GM10847 (cell line): ENCODE results near the gene BMP7.

ENCODE experiments used
- POLR2A ChIP-seq: IDR thresholded peaks from 2 replicates; pipeline ENCODE4 v1.6.1; 2011; ENCODE audit not compliant: insufficient read length; ENCODE audit errors: extremely low read depth

BMP7 gene

DNA sequence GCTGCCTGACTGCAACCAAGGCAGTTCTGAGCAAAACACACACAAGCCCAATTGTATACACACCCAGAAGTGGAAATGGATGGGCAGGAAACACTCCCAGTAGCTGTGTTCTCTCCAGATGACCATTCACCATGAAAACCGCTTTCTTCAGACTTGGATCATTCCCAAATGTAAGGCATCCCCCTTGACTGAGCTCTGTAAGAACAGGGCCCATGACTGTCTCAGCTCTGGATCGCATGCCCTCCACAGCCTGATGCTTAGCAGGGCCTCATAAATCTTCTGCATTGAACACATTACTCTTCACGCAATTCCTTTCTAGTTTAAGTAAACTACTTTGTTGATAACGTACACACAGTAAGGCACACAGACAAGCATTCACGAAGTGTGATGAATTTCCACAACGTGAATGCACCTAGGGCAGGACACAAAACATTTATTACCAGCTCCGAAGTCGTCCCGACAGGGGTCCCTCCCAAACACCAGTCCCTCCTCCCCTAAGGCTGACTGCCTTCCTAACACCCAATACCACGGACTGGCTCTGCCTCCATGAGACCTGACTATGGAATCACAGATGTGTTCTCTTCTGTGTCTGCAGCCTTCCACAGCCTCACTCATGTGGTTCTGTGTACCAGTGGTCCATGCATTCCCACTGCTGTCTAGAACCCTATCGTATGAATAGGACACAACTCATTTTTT lies 31.7 kb downstream of the BMP7 start:
- TF ChIP-seq POLR2A = no peak

DNA sequence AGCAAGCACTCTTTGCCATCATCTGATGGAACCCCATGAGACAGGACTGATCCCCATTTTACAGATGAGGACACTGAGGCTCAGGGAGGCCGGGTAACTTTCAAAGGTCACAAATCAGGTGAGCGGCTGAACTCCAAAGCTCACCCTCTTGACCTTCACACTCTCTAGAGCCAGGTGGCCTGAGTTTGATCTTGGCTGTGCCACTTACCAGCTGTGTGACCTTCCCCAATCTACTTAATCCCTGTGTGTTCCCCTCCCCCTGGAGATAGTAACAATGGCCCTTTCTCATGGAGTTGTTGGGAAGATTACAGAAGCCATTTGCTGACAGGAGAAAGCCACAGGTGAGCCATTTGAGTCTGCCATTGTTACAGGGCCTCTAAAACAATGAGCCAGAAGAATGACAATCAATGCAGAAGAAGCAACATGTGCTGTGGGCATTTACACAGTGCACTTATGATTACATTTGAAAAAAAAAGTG lies 34.5 kb downstream of the BMP7 start:
- TF ChIP-seq POLR2A = no peak

DNA sequence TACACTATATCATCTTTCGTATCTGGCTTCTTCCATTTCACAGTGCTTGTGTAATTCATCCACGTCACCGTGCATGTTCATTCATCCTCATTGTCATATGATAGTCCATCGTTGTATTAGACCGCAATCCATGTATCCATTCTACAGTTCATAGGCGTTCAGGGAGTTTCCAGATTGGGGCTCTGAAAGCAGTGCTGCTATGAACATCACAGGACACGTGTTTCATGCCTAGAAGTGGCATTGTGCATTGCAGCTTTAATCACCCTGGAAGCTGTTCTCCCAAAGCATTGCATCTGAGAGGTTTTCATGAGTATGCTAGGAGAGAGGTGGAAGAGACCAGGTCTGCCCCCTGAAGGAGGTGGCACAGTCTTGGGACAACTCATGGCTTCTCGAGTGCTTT lies 35.3 kb downstream of the BMP7 start:
- no peak for TF ChIP-seq POLR2A

DNA sequence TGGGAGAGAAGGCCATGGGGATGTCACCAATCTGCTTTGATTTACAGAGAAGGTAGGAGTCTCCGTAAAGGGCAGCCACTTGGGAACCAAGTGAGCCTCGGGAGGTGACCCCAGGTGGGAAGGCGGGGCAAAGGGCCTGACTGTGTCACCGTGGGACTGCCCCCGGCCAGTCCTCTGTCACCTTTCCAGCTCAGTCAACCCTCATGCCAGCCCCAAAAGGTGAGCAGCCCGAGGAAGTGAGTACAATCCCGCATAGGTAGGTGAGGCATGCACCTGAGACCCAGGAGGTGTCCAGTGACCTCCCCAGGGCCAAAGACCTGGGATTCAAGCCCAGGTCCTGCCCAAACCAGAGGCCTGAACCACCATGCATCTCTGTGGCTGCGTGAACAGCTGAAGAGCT lies 36.2 kb downstream of the BMP7 start:
- TF ChIP-seq POLR2A = no peak

DNA sequence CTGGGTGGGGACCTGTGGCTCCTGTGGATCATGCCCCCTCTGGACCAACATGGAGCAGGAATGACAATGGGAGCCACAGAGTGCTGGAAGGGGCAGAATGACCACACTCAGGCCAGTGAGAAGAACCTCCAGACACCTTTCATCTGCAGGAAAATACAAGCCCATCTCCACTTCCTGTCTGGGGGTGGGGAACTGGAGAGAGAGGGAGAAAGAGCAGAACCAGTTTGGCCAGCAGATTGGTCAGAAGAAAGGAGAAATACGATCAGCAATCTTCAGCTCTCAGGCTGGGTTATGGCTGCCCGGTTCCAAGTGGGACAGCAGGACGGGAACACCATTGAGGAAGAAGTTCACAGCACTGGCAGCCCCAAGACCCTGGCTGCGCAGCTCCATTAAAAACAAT lies 37.0 kb downstream of the BMP7 start:
- no peak for TF ChIP-seq POLR2A

DNA sequence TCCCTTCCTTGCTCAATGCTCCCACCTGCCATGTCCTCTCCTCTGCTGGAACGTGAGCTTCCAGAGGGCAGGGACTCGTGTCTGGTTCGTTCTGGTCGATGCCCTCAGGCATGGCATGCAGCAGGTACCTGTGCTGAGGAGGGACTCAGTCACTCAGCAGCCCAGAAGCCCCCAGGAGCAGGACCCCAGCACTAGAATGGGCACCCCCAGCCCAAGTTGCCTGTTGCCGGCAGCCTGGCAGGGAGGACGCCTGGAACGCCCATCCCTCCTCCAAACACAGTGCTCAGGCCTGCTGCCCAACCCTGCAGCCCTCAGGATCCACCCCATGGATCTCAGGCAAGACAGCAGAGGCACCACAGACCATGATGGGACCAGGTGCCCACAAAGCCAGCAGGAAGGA lies 40.6 kb downstream of the BMP7 start:
- TF ChIP-seq POLR2A = no peak

DNA sequence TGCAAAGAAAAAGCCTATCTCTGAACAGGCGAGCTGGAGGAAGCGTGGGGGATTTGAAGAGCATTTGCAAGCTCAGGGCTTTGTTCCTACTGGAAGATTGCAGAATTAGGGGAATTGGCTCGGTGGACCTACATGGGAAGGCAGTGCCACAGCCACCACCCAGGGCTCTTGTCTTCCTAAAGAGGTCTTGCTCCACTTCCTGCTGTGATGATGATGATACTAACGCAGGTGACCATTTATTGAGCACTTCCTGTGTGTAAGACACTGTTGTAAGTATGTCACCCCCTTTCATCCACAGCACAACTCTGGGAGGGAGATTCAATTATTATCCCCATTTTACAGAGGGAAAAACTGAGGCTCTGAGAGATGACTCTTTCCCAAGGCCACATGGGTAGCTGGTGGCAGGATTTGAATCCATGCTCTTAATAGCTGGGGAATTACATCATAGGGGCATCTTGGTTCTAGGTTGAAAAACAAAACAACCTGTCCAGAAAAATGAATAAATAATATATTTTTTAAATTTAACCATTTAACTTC lies 41.2 kb downstream of the BMP7 start:
- no peak for TF ChIP-seq POLR2A

DNA sequence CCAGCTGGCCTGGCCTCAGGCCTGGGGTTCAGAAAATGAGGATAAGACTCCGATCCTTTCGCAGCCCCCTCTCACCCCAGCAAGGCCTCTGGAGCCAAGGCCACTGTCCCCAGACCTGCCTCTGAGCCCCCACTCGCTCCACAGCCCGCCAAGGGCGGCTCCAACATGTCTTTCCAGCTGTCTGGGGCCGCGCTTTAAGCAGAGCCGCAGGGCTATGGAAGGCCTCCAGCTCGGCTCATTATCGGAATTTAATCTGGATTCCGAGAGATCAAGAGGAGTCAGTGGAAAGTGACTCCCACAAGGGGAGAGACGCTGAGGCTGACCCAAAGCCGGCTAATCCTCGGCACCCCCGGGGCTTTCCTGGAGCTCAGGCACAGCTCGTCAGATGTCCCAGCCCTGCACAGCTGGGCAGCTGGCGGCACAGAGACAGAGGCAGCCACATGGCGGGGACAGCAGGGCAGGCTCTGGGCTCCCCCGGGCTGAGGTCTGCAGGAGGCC lies 41.8 kb downstream of the BMP7 start:
- no peak for TF ChIP-seq POLR2A

DNA sequence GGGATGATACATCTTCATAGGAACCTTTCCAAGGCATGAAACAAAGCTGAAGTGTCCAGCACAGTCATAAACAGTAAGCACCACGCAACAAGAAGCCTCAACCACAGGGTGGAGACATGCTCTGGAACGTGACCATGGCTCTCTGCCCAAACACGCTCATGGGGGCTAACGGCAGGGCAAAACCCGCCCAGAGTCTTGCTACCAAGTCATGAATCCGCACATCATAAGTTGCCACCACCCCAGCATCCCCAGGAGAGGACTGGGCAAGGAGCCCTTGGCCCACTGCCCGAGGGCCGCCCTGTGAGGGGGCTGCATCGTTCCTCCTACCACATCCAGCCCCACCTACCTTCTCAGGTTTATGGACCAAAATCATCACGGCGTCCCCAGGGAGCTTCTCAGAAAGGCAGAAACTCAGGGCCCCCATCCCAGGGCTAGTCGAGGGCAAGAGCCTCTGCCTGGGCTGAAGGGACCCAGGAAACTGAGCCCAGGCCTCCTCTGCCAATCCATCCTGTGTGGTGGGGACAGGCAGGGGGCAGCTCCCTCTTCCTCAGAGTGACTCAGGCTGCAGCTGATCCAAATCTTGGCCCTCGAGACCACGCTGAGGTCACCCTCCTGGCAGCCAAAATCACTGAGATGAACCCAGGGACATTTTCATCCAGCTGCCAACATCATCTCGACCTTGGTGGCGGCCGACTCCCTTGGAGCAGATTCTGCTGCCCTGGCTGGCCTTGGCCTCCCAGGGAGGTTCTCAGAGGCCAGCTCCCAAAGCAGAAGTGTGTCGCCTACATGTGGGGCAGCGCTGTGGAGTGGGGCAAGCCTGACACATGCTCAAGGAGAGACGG lies 42.6 kb downstream of the BMP7 start:
- TF ChIP-seq POLR2A = no peak

DNA sequence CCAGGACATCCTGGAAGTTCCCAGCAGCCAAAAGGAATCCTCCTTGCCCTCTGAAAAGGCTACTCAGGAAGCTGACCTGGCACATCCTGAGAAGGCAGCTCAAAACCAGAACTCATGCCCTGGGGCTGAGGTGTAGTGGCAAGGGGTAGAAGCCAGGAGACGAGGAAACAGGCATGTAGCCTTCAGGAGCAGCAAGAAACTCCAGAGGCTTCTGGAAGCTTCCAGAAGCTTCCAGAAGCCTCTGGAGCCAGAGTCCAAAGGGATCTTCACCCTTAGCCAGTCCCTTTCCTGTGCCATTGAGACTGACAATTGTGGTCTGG lies 43.9 kb downstream of the BMP7 start:
- TF ChIP-seq POLR2A = no peak

DNA sequence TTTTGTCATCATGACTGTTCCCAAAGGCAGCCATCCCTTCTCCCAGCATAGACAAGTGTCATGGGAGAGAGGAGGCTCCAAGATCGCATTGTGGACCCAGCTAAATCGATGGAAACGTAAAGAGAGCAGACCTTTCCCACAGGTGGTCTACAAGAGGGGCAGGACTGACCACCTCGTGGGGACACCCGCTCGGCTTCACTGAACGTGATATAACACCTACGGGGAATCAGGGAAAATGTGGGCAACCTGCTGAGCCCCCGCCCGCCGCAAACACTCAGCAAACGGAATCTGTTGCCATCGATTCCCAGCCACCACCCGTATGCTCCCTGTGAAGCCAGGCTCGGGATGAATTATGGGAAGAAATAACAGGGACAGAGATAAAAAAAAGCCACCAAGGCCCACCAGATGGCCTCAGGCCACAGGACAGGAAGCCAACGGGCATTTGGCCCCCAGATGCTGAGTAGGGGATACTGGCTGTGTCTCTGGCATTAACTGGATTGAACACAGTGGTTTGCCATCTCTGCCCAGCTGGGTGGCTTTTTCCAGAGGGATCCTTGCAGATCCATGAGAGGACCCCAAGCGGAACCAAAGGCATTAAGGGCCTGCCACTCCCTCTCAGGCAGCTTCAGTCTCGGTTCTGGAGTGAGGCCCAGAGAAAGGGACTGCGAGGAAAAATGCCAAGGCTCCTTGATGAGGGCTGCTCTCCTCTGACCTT lies 44.4 kb downstream of the BMP7 start:
- no peak for TF ChIP-seq POLR2A

DNA sequence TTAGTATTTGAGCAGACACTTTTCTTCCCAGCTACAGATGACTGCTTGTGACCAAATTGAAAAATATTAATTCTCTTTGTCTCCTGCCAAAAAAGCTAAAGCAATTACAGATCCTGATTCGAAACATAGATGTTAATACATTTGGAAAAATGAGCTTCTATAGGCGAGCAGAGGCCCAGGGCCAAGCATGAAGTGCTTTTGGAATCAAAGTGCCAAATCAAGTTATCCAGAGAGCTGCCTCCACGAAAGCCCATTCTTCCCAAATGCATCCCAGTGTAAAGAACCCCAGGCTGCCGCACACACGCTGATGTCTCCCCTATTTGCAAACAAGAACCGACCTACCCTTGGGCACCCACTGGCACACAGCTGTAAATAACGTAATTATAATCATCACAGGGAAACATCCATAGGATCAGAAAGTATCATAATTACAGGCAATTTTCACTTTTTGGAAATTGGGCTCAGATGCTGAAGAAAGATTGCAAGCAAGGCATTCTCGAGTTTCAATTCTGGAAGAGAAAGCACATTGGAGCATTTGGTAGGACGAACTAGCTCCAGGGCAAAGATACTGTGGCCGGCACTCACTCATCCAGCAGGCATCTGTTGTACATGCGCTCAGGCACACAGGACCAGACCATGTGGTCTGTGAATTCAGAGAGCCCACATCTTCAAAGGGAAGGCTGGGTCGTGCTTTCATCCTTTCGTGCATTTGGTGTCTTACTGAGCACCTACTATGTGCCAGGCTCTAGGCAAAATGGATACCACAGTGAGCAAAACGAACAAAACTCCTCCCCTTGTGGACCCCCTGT lies 45.9 kb downstream of the BMP7 start:
- no peak for TF ChIP-seq POLR2A

DNA sequence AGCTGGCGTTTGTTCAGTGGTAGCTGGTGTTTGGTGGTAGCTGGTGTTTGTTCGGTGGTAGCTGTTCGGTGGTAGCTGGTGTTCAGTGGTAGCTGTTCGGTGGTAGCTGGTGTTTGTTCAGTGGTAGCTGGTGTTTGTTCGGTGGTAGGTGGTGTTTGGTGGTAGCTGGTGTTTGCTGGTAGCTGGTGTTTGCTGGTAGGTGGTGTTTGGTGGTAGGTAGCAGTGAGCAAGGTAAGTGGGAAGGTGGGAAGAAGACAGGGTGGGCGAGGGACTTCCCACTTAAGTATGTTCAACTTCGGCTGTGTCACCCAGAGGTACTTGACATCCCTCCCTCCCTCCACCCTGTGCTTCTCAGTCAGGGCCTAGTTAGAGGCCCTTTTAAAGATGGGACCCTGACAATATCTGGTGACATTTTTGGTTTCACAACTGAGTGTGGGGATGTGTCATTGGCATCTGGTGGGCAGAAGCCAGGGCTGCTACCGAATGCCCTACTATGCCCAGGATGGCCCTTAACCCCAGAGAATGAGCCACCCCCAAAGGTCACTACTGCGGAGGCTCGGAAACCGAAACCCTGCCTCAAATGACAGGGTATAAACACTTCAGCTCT lies 47.3 kb downstream of the BMP7 start:
- TF ChIP-seq POLR2A = no peak

DNA sequence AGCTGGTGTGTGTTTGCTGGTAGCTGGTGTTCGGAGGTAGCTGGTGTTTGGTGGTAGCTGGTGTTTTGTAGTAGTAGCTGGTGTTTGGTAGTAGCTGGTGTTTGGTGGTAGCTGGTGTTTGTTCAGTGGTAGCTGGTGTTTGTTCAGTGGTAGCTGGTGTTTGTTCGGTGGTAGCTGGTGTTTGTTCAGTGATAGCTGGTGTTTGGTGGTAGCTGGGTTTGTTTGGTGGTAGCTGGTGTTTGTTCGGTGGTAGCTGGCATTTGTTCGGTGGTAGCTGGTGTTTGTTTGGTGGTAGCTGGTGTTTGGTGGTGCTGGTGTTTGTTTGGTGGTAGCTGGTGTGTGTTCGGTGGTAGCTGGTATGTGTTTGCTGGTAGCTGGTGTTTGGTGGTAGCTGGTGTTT lies 48.0 kb downstream of the BMP7 start:
- TF ChIP-seq POLR2A = no peak
